ENCODE measurements around the gene CCNL1.

The CCNL1 gene

DNA sequence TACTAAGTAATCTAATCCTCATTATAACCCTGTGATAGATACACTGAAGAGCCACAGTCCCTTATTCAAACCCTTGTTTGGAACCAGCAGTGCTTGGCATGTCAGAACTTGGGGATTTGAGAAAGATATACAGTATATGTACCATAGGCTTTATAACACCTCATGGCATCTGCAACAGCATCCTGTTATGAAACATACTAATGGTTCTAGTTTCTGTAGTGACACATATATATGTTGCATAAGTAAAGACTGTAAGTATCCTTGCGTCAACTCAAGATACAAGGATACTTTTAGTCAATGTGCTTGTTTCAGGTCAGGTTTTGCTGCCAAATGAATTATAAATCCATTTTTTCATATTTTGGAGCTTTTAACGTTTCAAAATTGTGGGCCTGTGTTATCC, 58.5 kb downstream of the CCNL1 start:
- no peak for DNase-seq

DNA sequence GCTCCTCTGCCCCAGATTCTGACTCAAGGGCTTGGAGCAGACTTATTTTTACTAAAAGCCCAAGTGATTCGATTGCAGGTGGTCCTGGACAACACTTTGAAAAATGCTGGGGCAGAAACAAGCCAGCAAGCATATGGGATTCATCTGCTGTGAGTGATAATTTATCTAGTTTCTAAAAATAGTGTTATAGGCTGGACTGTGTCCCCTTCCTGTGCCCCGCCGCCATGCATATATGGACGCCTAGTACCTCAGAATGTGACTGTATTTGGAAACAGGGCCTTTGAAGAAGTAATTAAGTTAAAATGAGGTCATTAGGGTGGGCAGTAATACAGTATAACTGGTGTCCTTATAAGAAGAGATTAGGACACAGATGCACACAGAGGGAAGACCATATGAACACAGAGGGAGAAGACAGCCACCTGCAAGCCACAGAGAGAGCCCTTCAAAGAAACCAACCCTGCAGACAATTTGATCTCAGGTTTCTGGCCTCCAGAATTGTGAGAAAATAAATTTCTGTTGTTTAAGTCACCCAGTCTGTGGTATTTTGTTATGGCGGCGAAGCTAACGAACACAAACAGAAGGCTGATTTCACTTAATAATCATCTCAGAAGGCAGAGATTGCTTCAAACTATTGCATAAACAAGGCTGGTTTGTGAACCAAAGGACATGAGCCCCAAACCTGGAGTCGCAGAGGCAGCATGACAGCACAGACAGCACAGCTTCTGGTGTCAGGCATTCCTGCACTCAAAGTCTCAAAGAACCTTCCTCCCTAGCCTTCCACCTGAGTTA, 59.1 kb downstream of the CCNL1 start:
- no peak for DNase-seq

DNA sequence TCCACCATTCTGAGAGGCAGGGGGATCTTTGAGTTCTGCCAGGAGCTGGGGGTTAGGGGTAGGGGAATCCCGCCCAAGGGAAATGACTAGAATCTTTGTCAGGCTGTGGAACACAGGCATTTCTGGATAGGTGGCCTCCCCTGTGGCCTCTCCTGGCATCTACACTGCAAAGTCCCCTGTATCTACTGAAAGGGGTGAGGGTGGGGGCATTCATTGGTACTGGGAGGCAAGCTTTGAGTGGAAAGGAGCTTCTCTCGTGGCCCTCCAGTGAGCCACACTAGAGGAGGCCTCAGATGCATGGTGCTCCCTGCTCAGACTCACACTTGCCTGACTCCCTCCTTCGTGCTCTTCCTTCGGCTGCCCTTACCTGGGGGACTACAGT, 59.9 kb downstream of the CCNL1 start:
- no peak for DNase-seq

DNA sequence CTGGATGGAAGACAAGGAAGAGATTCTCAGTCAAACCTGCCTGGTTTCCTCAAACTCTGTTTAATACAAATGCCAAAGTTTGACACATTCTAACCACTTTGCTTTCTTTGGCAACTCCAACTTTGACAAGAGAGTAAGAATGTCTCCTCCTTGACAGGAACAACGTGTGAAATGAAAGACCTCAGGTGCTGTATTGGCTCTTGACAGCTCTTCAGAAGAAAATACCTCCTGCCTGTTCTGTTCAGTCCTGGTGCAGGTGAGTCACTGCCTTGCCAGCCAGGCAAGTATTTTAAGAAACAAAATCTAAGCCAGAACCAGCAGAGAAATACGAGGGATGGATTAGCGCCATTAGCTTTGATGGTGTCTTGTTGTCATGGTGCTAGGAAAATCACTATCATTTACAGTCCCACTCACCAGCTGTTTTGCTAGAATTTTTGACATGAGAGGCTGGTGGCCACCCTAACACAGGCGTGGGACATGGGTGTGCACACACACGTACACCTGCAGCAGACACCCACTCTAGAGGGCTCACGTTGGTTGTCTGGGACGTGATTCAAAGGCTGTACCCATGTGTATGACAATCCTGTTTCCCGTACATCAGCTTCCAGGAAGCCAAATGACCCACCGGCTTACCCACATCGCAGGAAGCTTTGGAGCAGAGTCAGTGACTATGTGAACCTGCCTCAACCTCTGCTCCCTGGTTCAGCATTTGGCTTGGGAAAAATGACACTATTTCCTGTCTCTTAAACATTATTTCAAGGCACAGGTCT, 60.4 kb downstream of the CCNL1 start:
- DNase-seq = no peak

DNA sequence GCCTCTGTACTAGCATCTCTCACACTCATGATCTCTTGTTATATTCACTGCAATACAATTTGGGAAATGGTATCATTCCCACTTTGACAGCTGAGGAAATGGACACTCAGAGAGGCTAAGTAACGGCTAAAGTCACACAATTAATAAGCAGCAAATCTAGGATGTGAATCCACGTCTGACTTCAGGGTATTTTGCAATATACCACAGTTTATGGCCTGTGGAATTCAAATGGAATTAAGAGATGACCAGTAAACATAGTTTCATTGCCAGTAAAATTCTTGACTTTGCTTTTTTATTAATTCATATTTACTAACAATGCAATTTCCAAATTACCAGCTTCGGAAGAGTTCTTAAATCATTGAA, 61.1 kb downstream of the CCNL1 start:
- no peak for DNase-seq

DNA sequence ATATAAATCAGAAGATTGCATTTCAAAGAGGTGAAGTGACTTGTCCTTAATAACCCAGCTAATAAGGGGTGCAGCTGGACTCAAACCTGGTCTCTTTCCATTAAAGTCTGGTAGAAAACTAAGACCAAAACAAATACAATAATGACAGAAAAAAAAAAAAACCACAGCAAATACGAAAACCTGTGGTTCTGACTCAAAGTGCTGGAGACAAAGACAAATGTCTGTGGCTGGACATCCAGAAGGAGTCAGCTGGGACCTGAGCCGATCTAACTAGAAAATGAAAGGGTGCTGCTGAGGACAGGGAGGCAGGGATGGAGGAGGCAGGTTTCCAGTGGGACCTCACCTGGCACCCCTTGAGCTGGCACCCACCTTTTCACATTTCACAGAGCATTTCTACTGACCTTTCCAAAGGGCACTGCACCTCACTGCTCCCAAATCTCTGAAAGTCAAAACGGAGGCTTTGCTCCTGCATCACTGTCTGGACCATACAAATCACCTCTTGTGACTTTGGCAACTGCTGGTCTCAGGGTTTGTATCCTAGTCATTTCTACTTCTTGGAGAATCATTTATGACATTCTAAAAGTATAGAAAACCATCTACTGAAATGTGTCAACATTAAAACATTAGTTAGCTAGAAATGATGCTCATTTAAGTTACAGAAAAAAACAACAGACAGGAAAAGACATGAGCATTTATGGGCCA, 61.7 kb downstream of the CCNL1 start:
- no peak for DNase-seq
